Urinary bladder (tissue), 4 donors: Measurements from ENCODE around the gene AP2B1. TPM values are rescaled to one million over a fixed set of nuclear protein-coding genes. Genes with fewer than 3 reads are reported as not detected.

Experiments
- DNase-seq: peaks from one replicate; pipeline ENCODE4 v3.0.0-alpha.2; 2015; ENCODE audit errors: extremely low spot score
- H3K27ac ChIP-seq: one replicate; pipeline ENCODE4 v1.5.1; 2013; ENCODE audit warnings: low read depth, mild to moderate bottlenecking, moderate library complexity
- H3K36me3 ChIP-seq: one replicate; pipeline ENCODE4 v1.6.1; 2013; ENCODE audit warnings: mild to moderate bottlenecking, moderate library complexity; ENCODE audit not compliant: insufficient read depth
- H3K4me1 ChIP-seq: one replicate; pipeline ENCODE4 v1.6.1; 2013; ENCODE audit warnings: mild to moderate bottlenecking, moderate library complexity; ENCODE audit not compliant: insufficient read depth
- H3K4me3 ChIP-seq: one replicate; pipeline ENCODE4 v1.5.1; 2013; ENCODE audit warnings: low read depth, low read length
- WGBS: extraction: QIAGEN DNeasy Blood & Tissue Kit; methylation state at CpG from one replicate; pipeline ENCODE4 v1.1.7; 2013; 5-methylcytosine and 5-hydroxymethylcytosine counted together
- polyA plus RNA-seq: library from polyadenylated mRNA; stranded (reverse); fragments of 200-250 nt; gene quantifications from one replicate; pipeline ENCODE4 v1.2.3, GENCODE V29; 2013
- total RNA-seq: library from RNA; depleted of rRNA; stranded (reverse); fragments of >200 nt; gene quantifications from one replicate; pipeline ENCODE4 v1.2.3, GENCODE V29; 2014
- donor health status: healthy with polysubstance abuse.
- donor health status: healthy.

AP2B1 gene
- total and polyA plus RNA-seq, 2 donors = 60.5 to 69.7 TPM

DNA sequence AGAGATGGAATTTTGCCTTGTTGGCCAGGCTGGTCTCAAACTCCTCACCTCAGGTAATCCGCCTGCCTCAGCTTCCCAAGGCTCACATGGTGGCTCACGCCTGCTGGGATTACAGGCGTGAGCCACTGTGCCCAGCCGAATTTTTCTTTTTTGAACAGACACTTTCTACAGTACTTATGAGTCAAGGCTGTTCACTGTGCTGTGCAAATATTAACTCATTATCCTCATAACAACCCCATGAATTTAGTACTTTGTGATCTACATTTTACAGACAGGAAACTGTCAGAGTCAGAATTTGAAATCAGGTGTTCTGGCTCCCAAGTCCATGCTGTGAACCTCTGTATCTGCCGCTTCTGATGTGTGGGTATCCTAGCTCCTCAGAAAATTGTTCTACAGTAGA is 118.6 kb downstream of the AP2B1 start:
- no peak overlapping the region for H3K4me3 ChIP-seq
- WGBS = 74% methylated on average over 5 of the region's 5 CpGs
- DNase-seq = no peak
- peaks cover 5% of the 10 kb centered on the region for H3K36me3 ChIP-seq
- no peaks in the 10 kb centered on the region for H3K4me1 ChIP-seq
- no peak overlapping the region for H3K27ac ChIP-seq

GRCh38 chr17:35708149-35708548 is 121.0 kb downstream of the AP2B1 start:
- Histone ChIP-seq H3K27ac (no peak overlapping the region), H3K36me3 (peaks cover 5% of the 10 kb centered on the region), H3K4me1 (no peaks in the 10 kb centered on the region), H3K4me3 (no peak overlapping the region)
- DNase-seq = no peak
- 71% methylated on average over 3 of the region's 3 CpGs for WGBS

DNA sequence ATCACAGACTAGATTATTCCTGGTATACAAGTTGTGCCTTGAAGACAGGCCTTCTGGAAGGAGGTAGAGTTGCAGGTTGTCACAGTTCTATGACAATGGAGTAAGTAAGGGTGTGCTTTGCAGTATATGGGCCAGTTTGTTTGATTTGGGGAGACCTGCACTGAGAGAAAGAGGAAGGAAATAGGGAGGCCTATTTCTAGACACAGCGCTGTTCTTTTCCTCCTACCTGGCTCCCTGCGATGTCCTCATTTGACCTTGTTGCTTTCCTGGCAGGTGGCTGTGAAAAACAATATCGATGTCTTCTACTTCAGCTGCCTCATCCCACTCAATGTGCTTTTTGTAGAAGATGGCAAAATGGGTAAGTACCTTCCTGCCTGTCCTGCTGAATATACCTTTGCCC is 121.8 kb downstream of the AP2B1 start:
- Histone ChIP-seq H3K27ac (no peak overlapping the region), H3K36me3 (peaks cover 5% of the 10 kb centered on the region), H3K4me3 (no peak overlapping the region), H3K4me1 (no peaks in the 10 kb centered on the region)
- 81% methylated on average over 3 of the region's 3 CpGs for WGBS
- no peak for DNase-seq

DNA sequence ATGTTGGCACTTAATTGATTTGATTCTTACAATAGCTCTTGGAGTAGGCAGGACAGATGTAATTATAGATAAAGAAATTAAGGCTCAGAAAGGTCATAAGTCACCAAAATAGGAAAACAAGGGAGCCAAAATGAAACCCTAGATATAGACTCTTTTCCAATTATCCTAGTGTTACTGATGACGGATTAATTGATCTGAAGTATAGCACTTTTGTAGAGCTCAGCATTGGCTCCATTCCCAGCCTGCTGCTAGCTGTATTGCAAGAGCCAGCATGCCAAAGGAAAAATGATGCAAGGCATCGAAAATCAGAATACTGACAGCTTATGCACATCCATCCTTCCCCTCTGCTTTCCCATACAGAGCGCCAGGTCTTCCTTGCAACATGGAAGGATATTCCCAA is 122.8 kb downstream of the AP2B1 start:
- no peak overlapping the region for H3K4me3 ChIP-seq
- peaks cover 5% of the 10 kb centered on the region for H3K36me3 ChIP-seq
- H3K27ac ChIP-seq = no peak overlapping the region
- DNase-seq = no peak
- no peaks in the 10 kb centered on the region for H3K4me1 ChIP-seq
- 87% methylated on average over 3 of the region's 3 CpGs for WGBS

GRCh38 chr17:35710950-35711349 is 123.8 kb downstream of the AP2B1 start:
- H3K36me3 ChIP-seq = peaks cover 5% of the 10 kb centered on the region
- H3K4me1 ChIP-seq = no peaks in the 10 kb centered on the region
- no peak for DNase-seq
- H3K4me3 ChIP-seq = no peak overlapping the region
- WGBS = 93% methylated on average over 2 of the region's 2 CpGs
- no peak overlapping the region for H3K27ac ChIP-seq

GRCh38 chr17:35713069-35713728 is 126.1 kb downstream of the AP2B1 start:
- WGBS = 35% methylated on average over 7 of the region's 7 CpGs
- peaks cover 5% of the 10 kb centered on the region for H3K36me3 ChIP-seq
- no peak overlapping the region for H3K27ac ChIP-seq
- no peak for DNase-seq
- no peaks in the 10 kb centered on the region for H3K4me1 ChIP-seq
- H3K4me3 ChIP-seq = no peak overlapping the region

- no peaks in the 10 kb centered on the region for H3K4me1 ChIP-seq
- 72% methylated on average over 2 of the region's 2 CpGs for WGBS
- no peak overlapping the region for H3K4me3 ChIP-seq
- H3K36me3 ChIP-seq = peaks cover 4% of the 10 kb centered on the region
- no peak overlapping the region for H3K27ac ChIP-seq
- no peak for DNase-seq
Observed at GRCh38 chr17:35714988-35715387, 127.9 kb downstream of the AP2B1 start.

DNA sequence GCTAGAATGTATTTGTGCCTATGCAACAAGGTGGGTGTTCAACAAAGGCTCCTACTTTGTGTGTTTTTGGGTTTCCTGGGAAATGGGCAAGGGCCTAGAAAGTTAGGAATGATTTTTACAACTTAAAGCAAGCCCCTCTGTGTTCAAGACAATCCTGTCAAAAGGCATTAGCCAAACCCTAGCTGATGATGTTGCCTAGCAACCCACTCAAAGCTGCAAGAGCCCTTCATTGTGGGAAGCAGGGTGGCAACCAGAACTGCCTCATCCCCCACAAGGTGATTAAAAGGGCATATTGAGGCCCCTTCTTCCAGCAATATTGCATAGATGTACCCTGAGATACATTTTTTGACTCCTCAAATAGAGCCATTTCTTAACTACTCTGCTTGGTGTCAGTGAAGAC is 128.3 kb downstream of the AP2B1 start:
- no peak overlapping the region for H3K27ac ChIP-seq
- no peak overlapping the region for H3K4me3 ChIP-seq
- no peaks in the 10 kb centered on the region for H3K4me1 ChIP-seq
- DNase-seq = no peak
- H3K36me3 ChIP-seq = peaks cover 2% of the 10 kb centered on the region

DNA sequence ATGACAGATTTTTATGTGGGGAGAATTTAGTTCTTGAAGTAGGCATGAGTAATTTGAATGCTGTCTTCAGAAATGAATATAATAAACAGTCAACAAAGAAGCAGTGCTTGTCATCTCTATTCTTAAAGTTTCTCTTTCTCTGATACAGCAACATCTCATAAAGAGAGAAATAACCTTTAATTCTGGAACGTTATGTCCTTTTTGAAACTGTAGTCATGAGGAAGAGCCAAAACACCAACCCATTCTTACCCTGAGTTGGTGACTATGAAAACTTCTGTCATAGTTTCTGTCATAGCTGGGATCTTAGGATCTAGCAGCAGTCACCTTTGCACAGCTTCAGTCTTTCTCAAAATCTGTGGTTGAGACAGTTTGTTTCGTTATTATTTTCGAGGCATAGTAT is 129.1 kb downstream of the AP2B1 start:
- H3K36me3 ChIP-seq = peaks cover 2% of the 10 kb centered on the region
- WGBS = 84% methylated on average over 3 of the region's 3 CpGs
- H3K4me3 ChIP-seq = no peak overlapping the region
- no peaks in the 10 kb centered on the region for H3K4me1 ChIP-seq
- no peak overlapping the region for H3K27ac ChIP-seq
- no peak for DNase-seq

GRCh38 chr17:35716897-35717465 is 129.9 kb downstream of the AP2B1 start:
- WGBS = 61% methylated on average over 4 of the region's 4 CpGs
- DNase-seq = no peak
- H3K4me1 ChIP-seq = no peaks in the 10 kb centered on the region
- H3K27ac ChIP-seq = no peak overlapping the region
- H3K4me3 ChIP-seq = no peak overlapping the region
- H3K36me3 ChIP-seq = peaks cover 2% of the 10 kb centered on the region

- 48% methylated on average over 2 of the region's 2 CpGs for WGBS
- peaks cover 2% of the 10 kb centered on the region for H3K36me3 ChIP-seq
- H3K4me3 ChIP-seq = no peak overlapping the region
- no peak for DNase-seq
- no peaks in the 10 kb centered on the region for H3K4me1 ChIP-seq
- no peak overlapping the region for H3K27ac ChIP-seq
Observed at GRCh38 chr17:35717475-35717874, 130.4 kb downstream of the AP2B1 start.

DNA sequence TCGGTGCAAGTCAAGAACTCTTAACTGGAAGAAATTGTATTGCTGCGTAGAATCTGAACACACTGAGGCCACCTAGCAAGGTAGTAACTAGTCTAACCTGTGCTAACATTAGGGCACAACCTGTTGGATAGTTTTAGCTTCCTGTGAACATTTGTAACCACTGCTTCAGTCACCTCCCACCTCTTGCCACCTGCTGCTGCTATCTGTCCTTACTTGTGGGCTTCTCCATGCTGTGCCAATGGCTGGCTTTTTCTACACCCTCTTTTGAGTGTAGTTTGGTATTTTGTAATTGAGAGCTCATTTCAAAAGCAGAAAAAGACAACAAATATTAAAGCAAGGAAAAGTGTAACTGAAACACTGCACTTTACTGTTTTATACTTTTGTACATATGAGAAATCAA is 136.6 kb downstream of the AP2B1 start:
- Histone ChIP-seq H3K27ac (no peak overlapping the region), H3K4me3 (no peak overlapping the region), H3K36me3 (peaks cover 3% of the 10 kb centered on the region), H3K4me1 (no peaks in the 10 kb centered on the region)
- WGBS = 98% methylated on average over 2 of the region's 2 CpGs
- DNase-seq = no peak

GRCh38 chr17:35725058-35725457 is 137.9 kb downstream of the AP2B1 start:
- Histone ChIP-seq H3K4me3 (no peak overlapping the region), H3K36me3 (peaks cover 3% of the 10 kb centered on the region), H3K4me1 (no peaks in the 10 kb centered on the region), H3K27ac (no peak overlapping the region)
- 89% methylated on average over 4 of the region's 4 CpGs for WGBS
- DNase-seq = no peak

- WGBS = 60% methylated on average over 2 of the region's 2 CpGs
- Histone ChIP-seq H3K27ac (no peak overlapping the region), H3K4me1 (no peaks in the 10 kb centered on the region), H3K36me3 (peaks cover 3% of the 10 kb centered on the region), H3K4me3 (no peak overlapping the region)
- no peak for DNase-seq
Observed at GRCh38 chr17:35725802-35726126, 138.6 kb downstream of the AP2B1 start.
